Measurements from ENCODE around the gene CAMKK1. TPM values are rescaled to one million over a fixed set of nuclear protein-coding genes. Genes with fewer than 3 reads are reported as not detected.

CAMKK1 gene
- total RNA-seq, 1 experiment from 2014 or later: 9.6 TPM

DNA sequence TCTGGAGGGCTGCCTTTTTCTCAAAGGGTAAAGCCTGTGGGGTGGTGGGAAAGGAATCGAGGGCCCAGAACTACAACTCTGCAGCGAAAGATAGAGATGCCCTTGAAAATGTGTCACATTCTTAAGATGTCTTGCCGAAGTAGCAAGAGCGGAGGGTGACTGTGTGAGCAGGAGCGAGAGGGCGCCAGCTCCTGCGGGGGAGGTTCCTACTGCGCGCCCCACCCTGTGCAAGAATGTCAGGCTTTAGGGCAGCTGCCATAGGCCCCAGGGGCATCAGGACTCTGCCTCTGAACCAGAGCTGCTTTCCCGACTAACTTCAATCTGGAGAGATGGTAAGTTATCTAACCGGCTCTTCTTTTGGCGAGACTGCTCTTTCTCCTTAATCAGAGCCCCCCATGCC is 80.1 kb downstream of the CAMKK1 start (continued):
- TF ChIP-seq, protein P1, sequence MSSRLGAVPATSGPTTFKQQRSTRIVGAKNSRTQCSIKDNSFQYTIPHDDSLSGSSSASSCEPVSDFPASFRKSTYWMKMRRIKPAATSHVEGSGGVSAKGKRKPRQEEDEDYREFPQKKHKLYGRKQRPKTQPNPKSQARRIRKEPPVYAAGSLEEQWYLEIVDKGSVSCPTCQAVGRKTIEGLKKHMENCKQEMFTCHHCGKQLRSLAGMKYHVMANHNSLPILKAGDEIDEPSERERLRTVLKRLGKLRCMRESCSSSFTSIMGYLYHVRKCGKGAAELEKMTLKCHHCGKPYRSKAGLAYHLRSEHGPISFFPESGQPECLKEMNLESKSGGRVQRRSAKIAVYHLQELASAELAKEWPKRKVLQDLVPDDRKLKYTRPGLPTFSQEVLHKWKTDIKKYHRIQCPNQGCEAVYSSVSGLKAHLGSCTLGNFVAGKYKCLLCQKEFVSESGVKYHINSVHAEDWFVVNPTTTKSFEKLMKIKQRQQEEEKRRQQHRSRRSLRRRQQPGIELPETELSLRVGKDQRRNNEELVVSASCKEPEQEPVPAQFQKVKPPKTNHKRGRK (CRISPR knock-in tag; IDR thresholded peaks at IDR 0.05; ENCODE audit: borderline replicate concordance): no peak
- TF ChIP-seq, protein P2, sequence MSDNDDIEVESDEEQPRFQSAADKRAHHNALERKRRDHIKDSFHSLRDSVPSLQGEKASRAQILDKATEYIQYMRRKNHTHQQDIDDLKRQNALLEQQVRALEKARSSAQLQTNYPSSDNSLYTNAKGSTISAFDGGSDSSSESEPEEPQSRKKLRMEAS (CRISPR knock-in tag; IDR thresholded peaks at IDR 0.05): no peak
- no peak for TF ChIP-seq KAT7 (CRISPR knock-in tag; IDR thresholded peaks at IDR 0.05; ENCODE audit: borderline replicate concordance)
- TF ChIP-seq ATF1 (CRISPR knock-in tag; IDR thresholded peaks at IDR 0.05): no peak
- TF ChIP-seq, protein P3, sequence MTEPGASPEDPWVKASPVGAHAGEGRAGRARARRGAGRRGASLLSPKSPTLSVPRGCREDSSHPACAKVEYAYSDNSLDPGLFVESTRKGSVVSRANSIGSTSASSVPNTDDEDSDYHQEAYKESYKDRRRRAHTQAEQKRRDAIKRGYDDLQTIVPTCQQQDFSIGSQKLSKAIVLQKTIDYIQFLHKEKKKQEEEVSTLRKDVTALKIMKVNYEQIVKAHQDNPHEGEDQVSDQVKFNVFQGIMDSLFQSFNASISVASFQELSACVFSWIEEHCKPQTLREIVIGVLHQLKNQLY (CRISPR knock-in tag; IDR thresholded peaks at IDR 0.05): no peak
- no peak for TF ChIP-seq ZNF232 (CRISPR knock-in tag; IDR thresholded peaks at IDR 0.05)

DNA sequence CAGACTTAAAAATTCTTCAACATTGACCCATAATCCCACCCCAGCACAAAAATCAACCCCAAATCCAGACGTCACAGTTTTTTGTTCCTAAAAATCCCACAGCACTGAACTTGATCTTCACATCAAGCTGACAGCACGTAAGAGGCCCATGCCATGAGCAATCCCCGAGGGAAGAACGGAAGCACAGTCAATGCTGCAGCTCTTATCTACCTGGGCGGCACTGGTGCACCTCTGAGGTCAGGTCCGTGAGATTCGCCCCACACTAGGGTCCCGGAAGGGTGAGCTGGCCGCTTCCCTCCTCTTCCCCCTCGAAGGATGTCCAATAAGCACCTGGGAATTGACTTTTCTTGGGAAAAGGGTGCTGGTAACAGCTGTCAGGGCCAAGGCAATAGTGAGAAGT is 80.6 kb downstream of the CAMKK1 start:
- no peak for DNase-seq (ENCODE audit: low spot score)
- H3K4me1 Mint-ChIP-seq: no peaks in the 10 kb centered on the region
- no peaks in the 10 kb centered on the region for H3K27me3 Mint-ChIP-seq (ENCODE audit: low read depth)
- peaks cover 65% of the 10 kb centered on the region for H3K36me3 Mint-ChIP-seq
- TF ChIP-seq, protein P4, sequence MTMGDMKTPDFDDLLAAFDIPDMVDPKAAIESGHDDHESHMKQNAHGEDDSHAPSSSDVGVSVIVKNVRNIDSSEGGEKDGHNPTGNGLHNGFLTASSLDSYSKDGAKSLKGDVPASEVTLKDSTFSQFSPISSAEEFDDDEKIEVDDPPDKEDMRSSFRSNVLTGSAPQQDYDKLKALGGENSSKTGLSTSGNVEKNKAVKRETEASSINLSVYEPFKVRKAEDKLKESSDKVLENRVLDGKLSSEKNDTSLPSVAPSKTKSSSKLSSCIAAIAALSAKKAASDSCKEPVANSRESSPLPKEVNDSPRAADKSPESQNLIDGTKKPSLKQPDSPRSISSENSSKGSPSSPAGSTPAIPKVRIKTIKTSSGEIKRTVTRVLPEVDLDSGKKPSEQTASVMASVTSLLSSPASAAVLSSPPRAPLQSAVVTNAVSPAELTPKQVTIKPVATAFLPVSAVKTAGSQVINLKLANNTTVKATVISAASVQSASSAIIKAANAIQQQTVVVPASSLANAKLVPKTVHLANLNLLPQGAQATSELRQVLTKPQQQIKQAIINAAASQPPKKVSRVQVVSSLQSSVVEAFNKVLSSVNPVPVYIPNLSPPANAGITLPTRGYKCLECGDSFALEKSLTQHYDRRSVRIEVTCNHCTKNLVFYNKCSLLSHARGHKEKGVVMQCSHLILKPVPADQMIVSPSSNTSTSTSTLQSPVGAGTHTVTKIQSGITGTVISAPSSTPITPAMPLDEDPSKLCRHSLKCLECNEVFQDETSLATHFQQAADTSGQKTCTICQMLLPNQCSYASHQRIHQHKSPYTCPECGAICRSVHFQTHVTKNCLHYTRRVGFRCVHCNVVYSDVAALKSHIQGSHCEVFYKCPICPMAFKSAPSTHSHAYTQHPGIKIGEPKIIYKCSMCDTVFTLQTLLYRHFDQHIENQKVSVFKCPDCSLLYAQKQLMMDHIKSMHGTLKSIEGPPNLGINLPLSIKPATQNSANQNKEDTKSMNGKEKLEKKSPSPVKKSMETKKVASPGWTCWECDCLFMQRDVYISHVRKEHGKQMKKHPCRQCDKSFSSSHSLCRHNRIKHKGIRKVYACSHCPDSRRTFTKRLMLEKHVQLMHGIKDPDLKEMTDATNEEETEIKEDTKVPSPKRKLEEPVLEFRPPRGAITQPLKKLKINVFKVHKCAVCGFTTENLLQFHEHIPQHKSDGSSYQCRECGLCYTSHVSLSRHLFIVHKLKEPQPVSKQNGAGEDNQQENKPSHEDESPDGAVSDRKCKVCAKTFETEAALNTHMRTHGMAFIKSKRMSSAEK (CRISPR knock-in tag; IDR thresholded peaks at IDR 0.05; ENCODE audit: borderline replicate concordance): no peak
- no peak for TF ChIP-seq ESRRA (CRISPR knock-in tag; IDR thresholded peaks at IDR 0.05; ENCODE audit: borderline replicate concordance)
- TF ChIP-seq, protein P5, sequence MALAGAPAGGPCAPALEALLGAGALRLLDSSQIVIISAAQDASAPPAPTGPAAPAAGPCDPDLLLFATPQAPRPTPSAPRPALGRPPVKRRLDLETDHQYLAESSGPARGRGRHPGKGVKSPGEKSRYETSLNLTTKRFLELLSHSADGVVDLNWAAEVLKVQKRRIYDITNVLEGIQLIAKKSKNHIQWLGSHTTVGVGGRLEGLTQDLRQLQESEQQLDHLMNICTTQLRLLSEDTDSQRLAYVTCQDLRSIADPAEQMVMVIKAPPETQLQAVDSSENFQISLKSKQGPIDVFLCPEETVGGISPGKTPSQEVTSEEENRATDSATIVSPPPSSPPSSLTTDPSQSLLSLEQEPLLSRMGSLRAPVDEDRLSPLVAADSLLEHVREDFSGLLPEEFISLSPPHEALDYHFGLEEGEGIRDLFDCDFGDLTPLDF (CRISPR knock-in tag; IDR thresholded peaks at IDR 0.05): no peak
- TF ChIP-seq OVOL2 (CRISPR knock-in tag; IDR thresholded peaks at IDR 0.05; ENCODE audit: borderline replicate concordance): no peak
- TF ChIP-seq, protein P6, sequence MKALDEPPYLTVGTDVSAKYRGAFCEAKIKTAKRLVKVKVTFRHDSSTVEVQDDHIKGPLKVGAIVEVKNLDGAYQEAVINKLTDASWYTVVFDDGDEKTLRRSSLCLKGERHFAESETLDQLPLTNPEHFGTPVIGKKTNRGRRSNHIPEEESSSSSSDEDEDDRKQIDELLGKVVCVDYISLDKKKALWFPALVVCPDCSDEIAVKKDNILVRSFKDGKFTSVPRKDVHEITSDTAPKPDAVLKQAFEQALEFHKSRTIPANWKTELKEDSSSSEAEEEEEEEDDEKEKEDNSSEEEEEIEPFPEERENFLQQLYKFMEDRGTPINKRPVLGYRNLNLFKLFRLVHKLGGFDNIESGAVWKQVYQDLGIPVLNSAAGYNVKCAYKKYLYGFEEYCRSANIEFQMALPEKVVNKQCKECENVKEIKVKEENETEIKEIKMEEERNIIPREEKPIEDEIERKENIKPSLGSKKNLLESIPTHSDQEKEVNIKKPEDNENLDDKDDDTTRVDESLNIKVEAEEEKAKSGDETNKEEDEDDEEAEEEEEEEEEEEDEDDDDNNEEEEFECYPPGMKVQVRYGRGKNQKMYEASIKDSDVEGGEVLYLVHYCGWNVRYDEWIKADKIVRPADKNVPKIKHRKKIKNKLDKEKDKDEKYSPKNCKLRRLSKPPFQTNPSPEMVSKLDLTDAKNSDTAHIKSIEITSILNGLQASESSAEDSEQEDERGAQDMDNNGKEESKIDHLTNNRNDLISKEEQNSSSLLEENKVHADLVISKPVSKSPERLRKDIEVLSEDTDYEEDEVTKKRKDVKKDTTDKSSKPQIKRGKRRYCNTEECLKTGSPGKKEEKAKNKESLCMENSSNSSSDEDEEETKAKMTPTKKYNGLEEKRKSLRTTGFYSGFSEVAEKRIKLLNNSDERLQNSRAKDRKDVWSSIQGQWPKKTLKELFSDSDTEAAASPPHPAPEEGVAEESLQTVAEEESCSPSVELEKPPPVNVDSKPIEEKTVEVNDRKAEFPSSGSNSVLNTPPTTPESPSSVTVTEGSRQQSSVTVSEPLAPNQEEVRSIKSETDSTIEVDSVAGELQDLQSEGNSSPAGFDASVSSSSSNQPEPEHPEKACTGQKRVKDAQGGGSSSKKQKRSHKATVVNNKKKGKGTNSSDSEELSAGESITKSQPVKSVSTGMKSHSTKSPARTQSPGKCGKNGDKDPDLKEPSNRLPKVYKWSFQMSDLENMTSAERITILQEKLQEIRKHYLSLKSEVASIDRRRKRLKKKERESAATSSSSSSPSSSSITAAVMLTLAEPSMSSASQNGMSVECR (CRISPR knock-in tag; IDR thresholded peaks at IDR 0.05; ENCODE audit: borderline replicate concordance): no peak
- TF ChIP-seq SMAD3 (CRISPR knock-in tag; IDR thresholded peaks at IDR 0.05; ENCODE audit: borderline replicate concordance): no peak
- no peak for ATAC-seq
- no peak overlapping the region for H3K4me3 Mint-ChIP-seq
- no peaks in the 10 kb centered on the region for H3K9me3 Mint-ChIP-seq
- ChIA-PET CTCF (interaction anchor here (0.6 to 3.4 kb wide), 3 partner anchors 14 to 74 kb away, joined by 3 to 35 read pairs (median 6); no protein-coding TSS in a partner anchor), POLR2A (no interaction called here)
- H3K27ac Mint-ChIP-seq: no peak overlapping the region

Other genes with a start within 250 kb of the CAMKK1 start
- gene TAX1BP3, start 224.5 kb downstream of the CAMKK1 start, total RNA-seq (2021): 71.9 to 76.9 TPM (median 76.2 TPM) in 3 replicates
- 81.2 to 89.7 TPM (median 86.0 TPM) in 3 replicates for gene EMC6, start 224.2 kb downstream of the CAMKK1 start, total RNA-seq (2021)
- gene P2RX5, start 196.9 kb downstream of the CAMKK1 start, total RNA-seq (2021): 6.4 to 9.5 TPM (median 8.8 TPM) in 3 replicates
- 30.0 to 30.8 TPM (median 30.4 TPM) in 3 replicates for gene HASPIN, start 169.2 kb downstream of the CAMKK1 start, total RNA-seq (2021)
- gene ITGAE, start 91.9 kb downstream of the CAMKK1 start, total RNA-seq (2021): 18.6 to 21.3 TPM (median 19.5 TPM) in 3 replicates
- 48.7 to 51.3 TPM (median 49.6 TPM) in 3 replicates for gene NCBP3, start 46.8 kb downstream of the CAMKK1 start, total RNA-seq (2021)
- 0.07 TPM in 1 of 3 replicates, not detected in the others for gene P2RX1, start 23.4 kb upstream of the CAMKK1 start, total RNA-seq (2021)
- gene ATP2A3, start 71.4 kb upstream of the CAMKK1 start, total RNA-seq (2021): 35.6 to 39.1 TPM (median 37.8 TPM) in 3 replicates
- 16.3 to 24.1 TPM (median 17.5 TPM) in 3 replicates for gene ZZEF1, start 250.0 kb upstream of the CAMKK1 start, total RNA-seq (2021)